WTC11 (cell line): ENCODE measurements around the gene TMEM150A. TPM values are rescaled to one million over a fixed set of nuclear protein-coding genes. Genes with fewer than 3 reads are reported as not detected.

Source experiments
- ATAC-seq: fragments of 200-7000 bp; cut with Tn5 transposase; 2 replicates; pipeline ENCODE4 v1.10.0; 2021; ENCODE audit warnings: mild to moderate bottlenecking, moderate library complexity
- CTCF ChIA-PET: fragments of 300-600 bp; sonication (Branson Sonifier 250); formaldehyde crosslinking; loops from one replicate; lab custom pipeline; 2021; ENCODE audit warnings: antibody characterized with exemption; lab: Charles Lee
- POLR2A ChIA-PET: fragments of 350-600 bp; sonication (Branson Sonifier 250); formaldehyde crosslinking; loops from one replicate; lab custom pipeline; 2021; ENCODE audit warnings: antibody characterized with exemption; lab: Charles Lee
- DNase-seq: peaks from one replicate; pipeline ENCODE4 v3.0.0; 2021; ENCODE audit warnings: low spot score
- H3K27ac Mint-ChIP-seq: 2 replicates; pipeline ENCODE4 v1.8.0; 2021; ENCODE audit warnings: mixed read lengths
- H3K27me3 Mint-ChIP-seq: 2 replicates; pipeline ENCODE4 v1.8.0; 2021; ENCODE audit warnings: low read depth, mild to moderate bottlenecking, moderate library complexity, mixed read lengths
- H3K36me3 Mint-ChIP-seq: 2 replicates; pipeline ENCODE4 v1.8.0; 2021; ENCODE audit warnings: mixed read lengths
- H3K4me1 Mint-ChIP-seq: 2 replicates; pipeline ENCODE4 v1.8.0; 2022; ENCODE audit warnings: mixed read lengths
- H3K4me3 Mint-ChIP-seq: 2 replicates; pipeline ENCODE4 v1.8.0; 2021; ENCODE audit warnings: mild to moderate bottlenecking, moderate library complexity, mixed read lengths
- H3K9me3 Mint-ChIP-seq: 2 replicates; pipeline ENCODE4 v1.8.0; 2021; ENCODE audit warnings: mixed read lengths
- ATF1 ChIP-seq: sonication (generic); formaldehyde crosslinking; IDR thresholded peaks from 2 replicates; pipeline ENCODE4 v1.8.1; 2023; ENCODE audit warnings: mild to moderate bottlenecking, moderate library complexity, missing genetic modification reagents
- ESRRA ChIP-seq: sonication (generic); formaldehyde crosslinking; IDR thresholded peaks from 2 replicates; pipeline ENCODE4 v1.8.1; 2022; ENCODE audit warnings: mild to moderate bottlenecking, missing genetic modification reagents, borderline replicate concordance
- FOXJ3 ChIP-seq: sonication (generic); formaldehyde crosslinking; IDR thresholded peaks from 2 replicates; pipeline ENCODE4 v1.9.0; 2021; ENCODE audit warnings: missing genetic modification reagents, mild to moderate bottlenecking, borderline replicate concordance
- FOXP1 ChIP-seq: sonication (generic); formaldehyde crosslinking; IDR thresholded peaks from 2 replicates; pipeline ENCODE4 v1.8.0; 2022; ENCODE audit warnings: missing genetic modification reagents, mild to moderate bottlenecking, moderate library complexity, borderline replicate concordance
- GABPB1 ChIP-seq: sonication (generic); formaldehyde crosslinking; IDR thresholded peaks from 2 replicates; pipeline ENCODE4 v1.8.1; 2023; ENCODE audit warnings: mild to moderate bottlenecking, missing genetic modification reagents
- GRHL2 ChIP-seq: fragments of 250-450 bp; sonication (Bioruptor Pico); IDR thresholded peaks from 2 replicates; pipeline ENCODE4 v1.8.0; 2022; ENCODE audit warnings: mild to moderate bottlenecking, moderate library complexity; ENCODE audit not compliant: insufficient replicate concordance, severe bottlenecking
- GTF2I ChIP-seq: fragments of 250-450 bp; sonication (Bioruptor Pico); conservative IDR thresholded peaks from 2 replicates; pipeline ENCODE4 v1.4.0; 2021; ENCODE audit warnings: mild to moderate bottlenecking
- JAZF1 ChIP-seq: fragments of 250-450 bp; sonication (Bioruptor Pico); IDR thresholded peaks from 2 replicates; pipeline ENCODE4 v1.9.0; 2021; ENCODE audit warnings: moderate library complexity, mild to moderate bottlenecking, inconsistent platforms
- OVOL2 ChIP-seq: fragments of 250-450 bp; sonication (Bioruptor Pico); IDR thresholded peaks from 2 replicates; pipeline ENCODE4 v1.9.0; 2021; ENCODE audit warnings: mild to moderate bottlenecking, borderline replicate concordance
- SMAD4 ChIP-seq: sonication (generic); formaldehyde crosslinking; IDR thresholded peaks from 2 replicates; pipeline ENCODE4 v1.8.0; 2022; ENCODE audit warnings: mild to moderate bottlenecking, missing genetic modification reagents
- TP53 ChIP-seq: sonication (generic); formaldehyde crosslinking; IDR thresholded peaks from 2 replicates; pipeline ENCODE4 v1.8.1; 2023; ENCODE audit warnings: mild to moderate bottlenecking, missing genetic modification reagents
- ZNF121 ChIP-seq: sonication (generic); formaldehyde crosslinking; IDR thresholded peaks from 2 replicates; pipeline ENCODE4 v1.8.0; 2023; ENCODE audit warnings: missing genetic modification reagents
- ZNF232 ChIP-seq: sonication (generic); formaldehyde crosslinking; IDR thresholded peaks from 2 replicates; pipeline ENCODE4 v1.8.0; 2022; ENCODE audit warnings: mild to moderate bottlenecking, missing genetic modification reagents
- total RNA-seq: library from RNA; stranded (reverse); gene quantifications from 3 replicates; pipeline ENCODE4 v1.2.3, GENCODE V29; 2021
- TF ChIP-seq, protein P1 (sequence below): sonication (generic); formaldehyde crosslinking; IDR thresholded peaks from 2 replicates; pipeline ENCODE4 v1.8.1; 2023; ENCODE audit warnings: mild to moderate bottlenecking, missing genetic modification reagents, moderate library complexity
- TF ChIP-seq, protein P2 (sequence below): fragments of 250-450 bp; sonication (Bioruptor Pico); IDR thresholded peaks from 2 replicates; pipeline ENCODE4 v1.9.0; 2021; ENCODE audit warnings: mild to moderate bottlenecking, borderline replicate concordance
- TF ChIP-seq, protein P3 (sequence below): sonication (generic); formaldehyde crosslinking; IDR thresholded peaks from 2 replicates; pipeline ENCODE4 v1.8.1; 2023; ENCODE audit warnings: mild to moderate bottlenecking, moderate library complexity, missing genetic modification reagents
- TF ChIP-seq, protein P4 (sequence below): fragments of 250-450 bp; sonication (Bioruptor Pico); IDR thresholded peaks from 2 replicates; pipeline ENCODE4 v1.9.0; 2021; ENCODE audit warnings: mild to moderate bottlenecking
- TF ChIP-seq, protein P5 (sequence below): fragments of 250-450 bp; sonication (Bioruptor Pico); IDR thresholded peaks from 2 replicates; pipeline ENCODE4 v1.8.0; 2021; ENCODE audit warnings: mild to moderate bottlenecking
- TF ChIP-seq, protein P6 (sequence below): sonication (generic); formaldehyde crosslinking; IDR thresholded peaks from 2 replicates; pipeline ENCODE4 v1.8.0; 2022; ENCODE audit warnings: mild to moderate bottlenecking, missing genetic modification reagents
- TF ChIP-seq, protein P7 (sequence below): fragments of 250-450 bp; sonication (Bioruptor Pico); IDR thresholded peaks from 2 replicates; pipeline ENCODE4 v2.1.2; 2022; ENCODE audit warnings: mild to moderate bottlenecking, moderate library complexity
- TF ChIP-seq, protein P8 (sequence below): fragments of 250-450 bp; sonication (Bioruptor Pico); IDR thresholded peaks from 2 replicates; pipeline ENCODE4 v1.9.0; 2021; ENCODE audit warnings: mild to moderate bottlenecking

Gene TMEM150A
- total RNA-seq, 1 experiment from 2014 or later: 20.9 TPM

DNA sequence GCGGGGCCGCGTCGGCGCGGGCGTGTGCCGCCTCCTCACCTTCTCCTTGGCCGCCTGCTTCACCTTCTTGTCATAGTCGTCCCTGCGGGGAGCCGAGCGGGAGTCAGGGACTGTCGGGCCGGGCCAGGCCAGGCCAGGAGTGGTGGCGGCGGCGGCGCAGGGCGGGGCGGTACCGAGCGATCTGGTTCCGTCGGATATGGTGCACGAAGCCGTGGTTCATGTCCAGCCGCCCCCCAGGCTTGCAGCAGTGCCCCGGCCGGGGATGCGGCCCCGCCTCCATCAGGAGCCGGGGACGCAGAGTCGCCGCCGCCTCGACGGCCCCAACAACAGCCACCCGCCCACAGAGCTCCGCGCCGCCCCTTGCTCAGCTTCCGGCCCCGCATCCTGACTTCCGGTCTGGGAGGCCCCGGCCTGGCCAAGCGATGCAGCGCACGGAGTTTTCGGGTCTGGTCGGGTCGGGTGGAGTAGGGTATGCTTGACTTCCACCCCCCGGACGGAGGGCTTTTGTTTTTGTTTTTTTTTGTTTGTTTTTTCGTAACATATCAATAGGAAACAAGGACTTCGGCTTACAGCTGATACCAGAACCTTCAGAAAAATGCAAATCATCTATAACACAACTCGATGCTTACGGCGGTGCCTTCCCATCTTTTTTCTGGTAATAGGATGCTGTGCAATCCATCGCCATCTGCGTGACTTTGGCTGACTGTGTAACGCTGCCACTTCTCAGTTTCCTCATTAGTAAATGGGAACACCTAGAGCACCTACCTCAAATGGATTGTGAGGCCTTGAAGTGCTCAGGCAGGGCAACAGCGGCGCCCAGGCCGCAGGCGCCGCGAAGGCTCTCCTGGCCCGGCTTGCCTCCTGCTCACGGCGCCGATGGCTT, 9.4 kb upstream of the TMEM150A start, which contains the start of gene C2orf68:
TSS of gene C2orf68 (minus strand) at position 362 of the 883 bp plus-strand sequence. CDS start at position 280, 82 bp downstream.
- peak; percentile 92 for DNase-seq
- Mint-ChIP-seq H3K4me1 (peaks cover 4% of the 10 kb centered on the region; the same call in 1 of the 2 replicates), H3K27me3 (no peaks in the 10 kb centered on the region), H3K4me3 (peak within 1 kb of the TSS; percentile 98), H3K27ac (peak within 1 kb of the TSS; percentile 96), H3K9me3 (no peaks in the 10 kb centered on the region), H3K36me3 (peaks cover 24% of the 10 kb centered on the region)
- ChIA-PET CTCF (interaction anchor here (0.7 to 2.9 kb wide), 5 partner anchors 9 to 158 kb away, joined by 3 to 17 read pairs (median 3); partner anchors contain the start of gene TMEM150A), POLR2A (interaction anchor here (0.6 to 1.4 kb wide), 10 partner anchors 8 to 258 kb away, joined by 3 to 8 read pairs (median 3); partner anchors contain the start of genes ELMOD3, GGCX, RETSAT and SH2D6)
- peak; percentile 85 for ATAC-seq
- no peak for TF ChIP-seq JAZF1
- TF ChIP-seq, protein P1, sequence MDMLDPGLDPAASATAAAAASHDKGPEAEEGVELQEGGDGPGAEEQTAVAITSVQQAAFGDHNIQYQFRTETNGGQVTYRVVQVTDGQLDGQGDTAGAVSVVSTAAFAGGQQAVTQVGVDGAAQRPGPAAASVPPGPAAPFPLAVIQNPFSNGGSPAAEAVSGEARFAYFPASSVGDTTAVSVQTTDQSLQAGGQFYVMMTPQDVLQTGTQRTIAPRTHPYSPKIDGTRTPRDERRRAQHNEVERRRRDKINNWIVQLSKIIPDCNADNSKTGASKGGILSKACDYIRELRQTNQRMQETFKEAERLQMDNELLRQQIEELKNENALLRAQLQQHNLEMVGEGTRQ (CRISPR knock-in tag): 0 out of 2 replicates have a peak, but pooled peaks have one; percentile 15
- TF ChIP-seq, protein P2, sequence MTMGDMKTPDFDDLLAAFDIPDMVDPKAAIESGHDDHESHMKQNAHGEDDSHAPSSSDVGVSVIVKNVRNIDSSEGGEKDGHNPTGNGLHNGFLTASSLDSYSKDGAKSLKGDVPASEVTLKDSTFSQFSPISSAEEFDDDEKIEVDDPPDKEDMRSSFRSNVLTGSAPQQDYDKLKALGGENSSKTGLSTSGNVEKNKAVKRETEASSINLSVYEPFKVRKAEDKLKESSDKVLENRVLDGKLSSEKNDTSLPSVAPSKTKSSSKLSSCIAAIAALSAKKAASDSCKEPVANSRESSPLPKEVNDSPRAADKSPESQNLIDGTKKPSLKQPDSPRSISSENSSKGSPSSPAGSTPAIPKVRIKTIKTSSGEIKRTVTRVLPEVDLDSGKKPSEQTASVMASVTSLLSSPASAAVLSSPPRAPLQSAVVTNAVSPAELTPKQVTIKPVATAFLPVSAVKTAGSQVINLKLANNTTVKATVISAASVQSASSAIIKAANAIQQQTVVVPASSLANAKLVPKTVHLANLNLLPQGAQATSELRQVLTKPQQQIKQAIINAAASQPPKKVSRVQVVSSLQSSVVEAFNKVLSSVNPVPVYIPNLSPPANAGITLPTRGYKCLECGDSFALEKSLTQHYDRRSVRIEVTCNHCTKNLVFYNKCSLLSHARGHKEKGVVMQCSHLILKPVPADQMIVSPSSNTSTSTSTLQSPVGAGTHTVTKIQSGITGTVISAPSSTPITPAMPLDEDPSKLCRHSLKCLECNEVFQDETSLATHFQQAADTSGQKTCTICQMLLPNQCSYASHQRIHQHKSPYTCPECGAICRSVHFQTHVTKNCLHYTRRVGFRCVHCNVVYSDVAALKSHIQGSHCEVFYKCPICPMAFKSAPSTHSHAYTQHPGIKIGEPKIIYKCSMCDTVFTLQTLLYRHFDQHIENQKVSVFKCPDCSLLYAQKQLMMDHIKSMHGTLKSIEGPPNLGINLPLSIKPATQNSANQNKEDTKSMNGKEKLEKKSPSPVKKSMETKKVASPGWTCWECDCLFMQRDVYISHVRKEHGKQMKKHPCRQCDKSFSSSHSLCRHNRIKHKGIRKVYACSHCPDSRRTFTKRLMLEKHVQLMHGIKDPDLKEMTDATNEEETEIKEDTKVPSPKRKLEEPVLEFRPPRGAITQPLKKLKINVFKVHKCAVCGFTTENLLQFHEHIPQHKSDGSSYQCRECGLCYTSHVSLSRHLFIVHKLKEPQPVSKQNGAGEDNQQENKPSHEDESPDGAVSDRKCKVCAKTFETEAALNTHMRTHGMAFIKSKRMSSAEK (CRISPR knock-in tag): no peak
- no peak for TF ChIP-seq ZNF232
- no peak for TF ChIP-seq GRHL2
- no peak for TF ChIP-seq GTF2I (CRISPR knock-in tag)
- no peak for TF ChIP-seq FOXJ3
- TF ChIP-seq GABPB1 (CRISPR knock-in tag): peak; percentile 80
- TF ChIP-seq, protein P3, sequence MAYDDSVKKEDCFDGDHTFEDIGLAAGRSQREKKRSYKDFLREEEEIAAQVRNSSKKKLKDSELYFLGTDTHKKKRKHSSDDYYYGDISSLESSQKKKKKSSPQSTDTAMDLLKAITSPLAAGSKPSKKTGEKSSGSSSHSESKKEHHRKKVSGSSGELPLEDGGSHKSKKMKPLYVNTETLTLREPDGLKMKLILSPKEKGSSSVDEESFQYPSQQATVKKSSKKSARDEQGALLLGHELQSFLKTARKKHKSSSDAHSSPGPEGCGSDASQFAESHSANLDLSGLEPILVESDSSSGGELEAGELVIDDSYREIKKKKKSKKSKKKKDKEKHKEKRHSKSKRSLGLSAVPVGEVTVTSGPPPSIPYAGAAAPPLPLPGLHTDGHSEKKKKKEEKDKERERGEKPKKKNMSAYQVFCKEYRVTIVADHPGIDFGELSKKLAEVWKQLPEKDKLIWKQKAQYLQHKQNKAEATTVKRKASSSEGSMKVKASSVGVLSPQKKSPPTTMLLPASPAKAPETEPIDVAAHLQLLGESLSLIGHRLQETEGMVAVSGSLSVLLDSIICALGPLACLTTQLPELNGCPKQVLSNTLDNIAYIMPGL (CRISPR knock-in tag): peak; percentile 67; the same call in 1 of the 2 replicates
- peak; percentile 5; the same call in 1 of the 2 replicates for TF ChIP-seq ZNF121 (CRISPR knock-in tag)
- TF ChIP-seq SMAD4 (CRISPR knock-in tag): peak; percentile 62; the same call in 1 of the 2 replicates
- no peak for TF ChIP-seq OVOL2
- TF ChIP-seq, protein P4, sequence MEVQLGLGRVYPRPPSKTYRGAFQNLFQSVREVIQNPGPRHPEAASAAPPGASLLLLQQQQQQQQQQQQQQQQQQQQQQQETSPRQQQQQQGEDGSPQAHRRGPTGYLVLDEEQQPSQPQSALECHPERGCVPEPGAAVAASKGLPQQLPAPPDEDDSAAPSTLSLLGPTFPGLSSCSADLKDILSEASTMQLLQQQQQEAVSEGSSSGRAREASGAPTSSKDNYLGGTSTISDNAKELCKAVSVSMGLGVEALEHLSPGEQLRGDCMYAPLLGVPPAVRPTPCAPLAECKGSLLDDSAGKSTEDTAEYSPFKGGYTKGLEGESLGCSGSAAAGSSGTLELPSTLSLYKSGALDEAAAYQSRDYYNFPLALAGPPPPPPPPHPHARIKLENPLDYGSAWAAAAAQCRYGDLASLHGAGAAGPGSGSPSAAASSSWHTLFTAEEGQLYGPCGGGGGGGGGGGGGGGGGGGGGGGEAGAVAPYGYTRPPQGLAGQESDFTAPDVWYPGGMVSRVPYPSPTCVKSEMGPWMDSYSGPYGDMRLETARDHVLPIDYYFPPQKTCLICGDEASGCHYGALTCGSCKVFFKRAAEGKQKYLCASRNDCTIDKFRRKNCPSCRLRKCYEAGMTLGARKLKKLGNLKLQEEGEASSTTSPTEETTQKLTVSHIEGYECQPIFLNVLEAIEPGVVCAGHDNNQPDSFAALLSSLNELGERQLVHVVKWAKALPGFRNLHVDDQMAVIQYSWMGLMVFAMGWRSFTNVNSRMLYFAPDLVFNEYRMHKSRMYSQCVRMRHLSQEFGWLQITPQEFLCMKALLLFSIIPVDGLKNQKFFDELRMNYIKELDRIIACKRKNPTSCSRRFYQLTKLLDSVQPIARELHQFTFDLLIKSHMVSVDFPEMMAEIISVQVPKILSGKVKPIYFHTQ (CRISPR knock-in tag): no peak
- TF ChIP-seq ESRRA (CRISPR knock-in tag): 0 out of 2 replicates have a peak, but pooled peaks have one; percentile 16
- TF ChIP-seq, protein P5, sequence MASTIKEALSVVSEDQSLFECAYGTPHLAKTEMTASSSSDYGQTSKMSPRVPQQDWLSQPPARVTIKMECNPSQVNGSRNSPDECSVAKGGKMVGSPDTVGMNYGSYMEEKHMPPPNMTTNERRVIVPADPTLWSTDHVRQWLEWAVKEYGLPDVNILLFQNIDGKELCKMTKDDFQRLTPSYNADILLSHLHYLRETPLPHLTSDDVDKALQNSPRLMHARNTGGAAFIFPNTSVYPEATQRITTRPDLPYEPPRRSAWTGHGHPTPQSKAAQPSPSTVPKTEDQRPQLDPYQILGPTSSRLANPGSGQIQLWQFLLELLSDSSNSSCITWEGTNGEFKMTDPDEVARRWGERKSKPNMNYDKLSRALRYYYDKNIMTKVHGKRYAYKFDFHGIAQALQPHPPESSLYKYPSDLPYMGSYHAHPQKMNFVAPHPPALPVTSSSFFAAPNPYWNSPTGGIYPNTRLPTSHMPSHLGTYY (CRISPR knock-in tag): no peak
- TF ChIP-seq FOXP1: peak; percentile 86
- TF ChIP-seq, protein P6, sequence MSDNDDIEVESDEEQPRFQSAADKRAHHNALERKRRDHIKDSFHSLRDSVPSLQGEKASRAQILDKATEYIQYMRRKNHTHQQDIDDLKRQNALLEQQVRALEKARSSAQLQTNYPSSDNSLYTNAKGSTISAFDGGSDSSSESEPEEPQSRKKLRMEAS: peak; percentile 67
- no peak for TF ChIP-seq ATF1
- 0 out of 2 replicates have a peak, but pooled peaks have one; percentile 36 for TF ChIP-seq TP53 (CRISPR knock-in tag)
- TF ChIP-seq, protein P7, sequence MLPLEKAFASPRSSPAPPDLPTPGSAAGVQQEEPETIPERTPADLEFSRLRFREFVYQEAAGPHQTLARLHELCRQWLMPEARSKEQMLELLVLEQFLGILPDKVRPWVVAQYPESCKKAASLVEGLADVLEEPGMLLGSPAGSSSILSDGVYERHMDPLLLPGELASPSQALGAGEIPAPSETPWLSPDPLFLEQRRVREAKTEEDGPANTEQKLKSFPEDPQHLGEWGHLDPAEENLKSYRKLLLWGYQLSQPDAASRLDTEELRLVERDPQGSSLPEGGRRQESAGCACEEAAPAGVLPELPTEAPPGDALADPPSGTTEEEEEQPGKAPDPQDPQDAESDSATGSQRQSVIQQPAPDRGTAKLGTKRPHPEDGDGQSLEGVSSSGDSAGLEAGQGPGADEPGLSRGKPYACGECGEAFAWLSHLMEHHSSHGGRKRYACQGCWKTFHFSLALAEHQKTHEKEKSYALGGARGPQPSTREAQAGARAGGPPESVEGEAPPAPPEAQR (CRISPR knock-in tag): no peak
- TF ChIP-seq, protein P8, sequence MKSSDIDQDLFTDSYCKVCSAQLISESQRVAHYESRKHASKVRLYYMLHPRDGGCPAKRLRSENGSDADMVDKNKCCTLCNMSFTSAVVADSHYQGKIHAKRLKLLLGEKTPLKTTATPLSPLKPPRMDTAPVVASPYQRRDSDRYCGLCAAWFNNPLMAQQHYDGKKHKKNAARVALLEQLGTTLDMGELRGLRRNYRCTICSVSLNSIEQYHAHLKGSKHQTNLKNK (CRISPR knock-in tag): no peak
